Stimulated activated CD8-positive, alpha-beta memory T cell treated with anti-CD3 and anti-CD28 coated beads, Interleukin-4, amount 100 ng/mL, for 24 hours (primary cell): ENCODE results near the gene CAMTA1.

Source experiments
- DNase-seq: peaks from one replicate; pipeline ENCODE4 v3.0.0-alpha.2; 2020; ENCODE audit warnings: low read depth

CAMTA1 gene

GRCh38 chr1:6979003-6979613, 193.9 kb downstream of the CAMTA1 start:
- no peak for DNase-seq

GRCh38 chr1:6981595-6981994, 196.3 kb downstream of the CAMTA1 start:
- DNase-seq = no peak

GRCh38 chr1:6982443-6982842, 197.2 kb downstream of the CAMTA1 start:
- no peak for DNase-seq

- no peak for DNase-seq
These were observed 197.6 kb downstream of the CAMTA1 start for GRCh38 chr1:6982860-6983259.

- no peak for DNase-seq
These were observed 199.3 kb downstream of the CAMTA1 start for GRCh38 chr1:6984536-6984935.

- no peak for DNase-seq
These were observed 199.7 kb downstream of the CAMTA1 start for GRCh38 chr1:6984986-6985385.

- DNase-seq = no peak
These were observed 200.5 kb downstream of the CAMTA1 start for GRCh38 chr1:6985549-6986276.

- no peak for DNase-seq
These were observed 201.0 kb downstream of the CAMTA1 start for GRCh38 chr1:6986281-6986680.

- DNase-seq = no peak
These were observed 202.7 kb downstream of the CAMTA1 start for GRCh38 chr1:6987940-6988339.

- DNase-seq = no peak
These were observed 203.5 kb downstream of the CAMTA1 start for GRCh38 chr1:6988796-6989195.

GRCh38 chr1:6989212-6990159, 204.2 kb downstream of the CAMTA1 start:
- DNase-seq = no peak

GRCh38 chr1:6991266-6991665, 206.0 kb downstream of the CAMTA1 start:
- DNase-seq = no peak

- DNase-seq = no peak
These were observed 210.5 kb downstream of the CAMTA1 start for GRCh38 chr1:6995789-6996188.

- no peak for DNase-seq
These were observed 211.1 kb downstream of the CAMTA1 start for GRCh38 chr1:6996371-6996770.

GRCh38 chr1:6996866-6997265, 211.6 kb downstream of the CAMTA1 start:
- no peak for DNase-seq

- no peak for DNase-seq
These were observed 213.0 kb downstream of the CAMTA1 start for GRCh38 chr1:6998267-6998666.

GRCh38 chr1:6999826-7000225, 214.6 kb downstream of the CAMTA1 start:
- DNase-seq = no peak

GRCh38 chr1:7000720-7001119, 215.5 kb downstream of the CAMTA1 start:
- DNase-seq = no peak

- DNase-seq = no peak
These were observed 217.5 kb downstream of the CAMTA1 start for GRCh38 chr1:7002728-7003127.

GRCh38 chr1:7003676-7004075, 218.4 kb downstream of the CAMTA1 start:
- DNase-seq = no peak

GRCh38 chr1:7004181-7004580, 218.9 kb downstream of the CAMTA1 start:
- no peak for DNase-seq

GRCh38 chr1:7005762-7006161, 220.5 kb downstream of the CAMTA1 start:
- DNase-seq = no peak
